ENCODE results near the gene SDR42E1. TPM values are rescaled to one million over a fixed set of nuclear protein-coding genes. Genes with fewer than 3 reads are reported as not detected.

Gene SDR42E1
- total and polyA plus RNA-seq, 2 donors from 2014 or later, result 2.5 to 15.0 TPM

DNA sequence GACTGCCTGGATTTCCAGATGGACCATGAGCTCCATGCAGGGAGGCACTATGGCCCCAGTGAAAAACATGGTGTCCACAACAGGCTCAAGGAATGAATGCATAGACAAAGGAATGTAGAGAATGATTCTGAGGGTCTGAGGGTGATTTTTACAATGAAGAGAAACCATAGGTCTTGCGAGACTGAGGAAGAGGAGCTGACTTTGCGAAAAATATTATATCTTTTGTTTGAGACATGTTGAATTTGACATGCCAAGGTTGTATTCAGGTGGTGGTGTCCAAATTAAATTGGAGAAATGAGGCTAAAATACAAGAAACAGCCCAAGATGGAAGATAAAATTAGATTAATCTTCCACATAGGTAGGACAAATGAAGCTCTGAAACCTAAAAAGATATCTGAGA, 36.5 kb upstream of the SDR42E1 start:
- intact Hi-C loops (cut with DNase I), result no loop called here

DNA sequence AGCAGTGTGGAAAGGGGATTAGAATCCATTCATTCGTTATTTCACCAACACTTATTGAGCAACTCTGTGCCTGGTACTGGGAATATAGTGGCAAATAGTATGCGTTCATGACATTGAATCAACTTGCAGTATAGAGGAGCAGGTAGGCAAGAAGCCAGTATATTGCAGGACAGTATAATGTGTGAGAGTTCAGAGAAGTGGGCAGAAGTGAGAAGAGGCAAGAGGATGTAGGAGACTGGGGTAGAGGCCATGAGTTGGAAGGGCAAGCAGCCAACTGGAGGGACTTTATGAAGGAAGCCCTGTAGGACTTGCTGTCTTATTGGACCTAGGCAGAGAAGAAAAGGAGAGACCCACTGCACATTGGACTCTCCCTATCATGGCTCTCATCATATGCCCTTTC, 36.1 kb upstream of the SDR42E1 start:
- Histone ChIP-seq H3K9ac (ENCODE audit: low read length in 3 of 3) (no peak overlapping the region), H3K4me3 (ENCODE audit: low read length in 3 of 3) (no peak overlapping the region), H3K4me1 (ENCODE audit: control insufficient read depth in 2 of 3, insufficient read depth in 2 of 3, low read depth in 1 of 3, low read length in 3 of 3) (peaks cover 0 to 3% (median 2%) of the 10 kb centered on the region in 3 donors), H3K27ac (ENCODE audit: low read depth in 2 of 2, low read length in 2 of 2) (no peak overlapping the region), H3K27me3 (ENCODE audit: control insufficient read depth, insufficient read depth, low read length) (no peaks in the 10 kb centered on the region), H3K9me3 (ENCODE audit: control insufficient read depth in 2 of 3, insufficient read depth in 1 of 3, low read length in 3 of 3) (no peaks in the 10 kb centered on the region), H3K36me3 (ENCODE audit: control insufficient read depth in 2 of 3, insufficient read depth in 3 of 3, low read length in 3 of 3) (no peaks in the 10 kb centered on the region)
- FAIRE-seq, result no peak
- TF ChIP-seq, protein P1, sequence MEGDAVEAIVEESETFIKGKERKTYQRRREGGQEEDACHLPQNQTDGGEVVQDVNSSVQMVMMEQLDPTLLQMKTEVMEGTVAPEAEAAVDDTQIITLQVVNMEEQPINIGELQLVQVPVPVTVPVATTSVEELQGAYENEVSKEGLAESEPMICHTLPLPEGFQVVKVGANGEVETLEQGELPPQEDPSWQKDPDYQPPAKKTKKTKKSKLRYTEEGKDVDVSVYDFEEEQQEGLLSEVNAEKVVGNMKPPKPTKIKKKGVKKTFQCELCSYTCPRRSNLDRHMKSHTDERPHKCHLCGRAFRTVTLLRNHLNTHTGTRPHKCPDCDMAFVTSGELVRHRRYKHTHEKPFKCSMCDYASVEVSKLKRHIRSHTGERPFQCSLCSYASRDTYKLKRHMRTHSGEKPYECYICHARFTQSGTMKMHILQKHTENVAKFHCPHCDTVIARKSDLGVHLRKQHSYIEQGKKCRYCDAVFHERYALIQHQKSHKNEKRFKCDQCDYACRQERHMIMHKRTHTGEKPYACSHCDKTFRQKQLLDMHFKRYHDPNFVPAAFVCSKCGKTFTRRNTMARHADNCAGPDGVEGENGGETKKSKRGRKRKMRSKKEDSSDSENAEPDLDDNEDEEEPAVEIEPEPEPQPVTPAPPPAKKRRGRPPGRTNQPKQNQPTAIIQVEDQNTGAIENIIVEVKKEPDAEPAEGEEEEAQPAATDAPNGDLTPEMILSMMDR (IDR thresholded peaks at IDR 0.05; ENCODE audit: borderline replicate concordance, extremely low read depth, insufficient read depth), result no peak
- DNase-seq, result no peak
- intact Hi-C loops (cut with DNase I), result no loop called here

More for the DNA sequence above, 36.5 kb upstream of the SDR42E1 start:
- Histone ChIP-seq H3K36me3 (ENCODE audit: control insufficient read depth in 2 of 3, insufficient read depth in 3 of 3, low read length in 3 of 3) (no peaks in the 10 kb centered on the region), H3K9ac (ENCODE audit: low read length in 3 of 3) (no peak overlapping the region), H3K27me3 (ENCODE audit: control insufficient read depth, insufficient read depth, low read length) (no peaks in the 10 kb centered on the region), H3K27ac (ENCODE audit: low read depth in 2 of 2, low read length in 2 of 2) (no peak overlapping the region), H3K9me3 (ENCODE audit: control insufficient read depth in 2 of 3, insufficient read depth in 1 of 3, low read length in 3 of 3) (no peaks in the 10 kb centered on the region), H3K4me1 (ENCODE audit: control insufficient read depth in 2 of 3, insufficient read depth in 2 of 3, low read depth in 1 of 3, low read length in 3 of 3) (peaks cover 0 to 3% (median 2%) of the 10 kb centered on the region in 3 donors), H3K4me3 (ENCODE audit: low read length in 3 of 3) (no peak overlapping the region)
- DNase-seq (no peak), FAIRE-seq (no peak)
- TF ChIP-seq, protein P1 (IDR thresholded peaks at IDR 0.05; ENCODE audit: borderline replicate concordance, extremely low read depth, insufficient read depth), result no peak

DNA sequence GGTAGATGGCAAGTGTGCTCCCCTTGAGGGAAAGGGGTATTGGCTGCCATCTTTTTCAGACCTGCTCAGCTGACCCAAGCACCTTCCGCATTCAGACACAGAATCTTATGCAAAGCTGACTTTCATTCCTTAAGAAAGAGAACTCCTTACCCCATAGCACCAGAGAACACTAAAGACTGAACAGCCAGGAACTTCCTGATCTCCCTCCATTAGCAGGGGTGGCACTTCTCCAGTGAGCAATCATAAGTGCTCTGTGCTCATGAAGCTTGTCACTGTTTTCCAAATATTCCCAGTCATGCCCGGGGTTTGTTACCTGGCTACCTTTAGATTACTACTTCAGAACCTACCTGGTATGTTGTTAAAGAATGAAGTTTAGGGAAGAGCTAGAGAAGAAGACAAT, 35.7 kb upstream of the SDR42E1 start:
- Histone ChIP-seq H3K4me3 (ENCODE audit: low read length in 3 of 3) (no peak overlapping the region), H3K27ac (ENCODE audit: low read depth in 2 of 2, low read length in 2 of 2) (no peak overlapping the region), H3K4me1 (ENCODE audit: control insufficient read depth in 2 of 3, insufficient read depth in 2 of 3, low read depth in 1 of 3, low read length in 3 of 3) (peaks cover 0 to 3% (median 2%) of the 10 kb centered on the region in 3 donors), H3K9me3 (ENCODE audit: control insufficient read depth in 2 of 3, insufficient read depth in 1 of 3, low read length in 3 of 3) (no peaks in the 10 kb centered on the region), H3K36me3 (ENCODE audit: control insufficient read depth in 2 of 3, insufficient read depth in 3 of 3, low read length in 3 of 3) (no peaks in the 10 kb centered on the region), H3K27me3 (ENCODE audit: control insufficient read depth, insufficient read depth, low read length) (no peaks in the 10 kb centered on the region), H3K9ac (ENCODE audit: low read length in 3 of 3) (no peak overlapping the region)
- TF ChIP-seq, protein P1 (IDR thresholded peaks at IDR 0.05; ENCODE audit: borderline replicate concordance, extremely low read depth, insufficient read depth), result no peak
- DNase-seq, result no peak
- intact Hi-C loops (cut with DNase I), result no loop called here
- FAIRE-seq, result no peak

DNA sequence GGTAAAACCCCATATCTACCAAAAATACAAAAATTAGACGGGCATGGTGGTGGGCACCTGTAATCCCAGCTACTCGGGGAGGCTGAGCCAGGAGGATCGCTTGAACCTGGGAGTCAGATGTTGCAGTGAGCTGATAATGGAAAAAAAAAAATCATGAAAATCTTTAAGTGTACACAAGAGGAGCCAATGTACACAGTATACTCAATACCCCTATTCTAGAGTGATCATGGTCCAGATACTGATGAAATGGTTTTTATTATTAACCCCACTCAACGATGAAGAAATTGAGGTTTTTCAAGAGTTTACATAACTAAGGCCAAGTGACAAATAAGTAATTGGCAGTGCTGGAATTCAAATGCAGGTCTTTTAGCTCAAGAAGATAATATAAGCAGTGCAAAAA, 35.3 kb upstream of the SDR42E1 start:
- Histone ChIP-seq H3K4me3 (ENCODE audit: low read length in 3 of 3) (no peak overlapping the region), H3K9ac (ENCODE audit: low read length in 3 of 3) (no peak overlapping the region), H3K36me3 (ENCODE audit: control insufficient read depth in 2 of 3, insufficient read depth in 3 of 3, low read length in 3 of 3) (no peaks in the 10 kb centered on the region), H3K9me3 (ENCODE audit: control insufficient read depth in 2 of 3, insufficient read depth in 1 of 3, low read length in 3 of 3) (no peaks in the 10 kb centered on the region), H3K4me1 (ENCODE audit: control insufficient read depth in 2 of 3, insufficient read depth in 2 of 3, low read depth in 1 of 3, low read length in 3 of 3) (peaks cover 0 to 3% (median 2%) of the 10 kb centered on the region in 3 donors), H3K27me3 (ENCODE audit: control insufficient read depth, insufficient read depth, low read length) (no peaks in the 10 kb centered on the region), H3K27ac (ENCODE audit: low read depth in 2 of 2, low read length in 2 of 2) (no peak overlapping the region)
- TF ChIP-seq, protein P1 (IDR thresholded peaks at IDR 0.05; ENCODE audit: borderline replicate concordance, extremely low read depth, insufficient read depth), result no peak
- intact Hi-C loops (cut with DNase I), result no loop called here
- DNase-seq, result no peak
- no peak for FAIRE-seq

All from kidney (tissue), 14 donors.